GM23338 (cell line): ENCODE results near the gene MCTP1. TPM values are rescaled to one million over a fixed set of nuclear protein-coding genes. Genes with fewer than 3 reads are reported as not detected.

Experiments used
- ATAC-seq: fragments of 200-7000 bp; cut with Tn5 transposase; 3 replicates; pipeline ENCODE4 v1.9.1; 2020
- DNase-seq: peaks from one replicate; pipeline ENCODE4 v3.0.0-alpha.2; 2015; ENCODE audit warnings: low spot score
- H2AFZ ChIP-seq: fragments of 200-600 bp; sonication (generic); 2 replicates; pipeline ENCODE4 v1.8.0; 2016; ENCODE audit warnings: antibody characterized with exemption, mild to moderate bottlenecking, moderate library complexity
- H3F3A ChIP-seq: fragments of 200-600 bp; sonication (generic); replicated peaks from 2 replicates; pipeline ENCODE4 v1.8.0; 2017; ENCODE audit warnings: antibody characterized with exemption, mixed run types, low read depth
- H3K27ac ChIP-seq: fragments of 200-600 bp; sonication (generic); 2 replicates; pipeline ENCODE4 v1.6.1; 2016; ENCODE audit warnings: low read depth
- H3K27me3 ChIP-seq: fragments of 200-600 bp; sonication (generic); 2 replicates; pipeline ENCODE4 v1.8.0; 2016; ENCODE audit warnings: mild to moderate bottlenecking, mixed run types, moderate library complexity; ENCODE audit not compliant: insufficient read depth
- H3K36me3 ChIP-seq: fragments of 200-600 bp; sonication (generic); 2 replicates; pipeline ENCODE4 v1.8.0; 2016; ENCODE audit warnings: mild to moderate bottlenecking; ENCODE audit not compliant: insufficient read depth
- H3K4me1 ChIP-seq: fragments of 200-600 bp; sonication (generic); 2 replicates; pipeline ENCODE4 v1.8.0; 2016; ENCODE audit warnings: mild to moderate bottlenecking, moderate library complexity; ENCODE audit not compliant: insufficient read depth
- H3K4me2 ChIP-seq: fragments of 200-600 bp; sonication (generic); 2 replicates; pipeline ENCODE4 v1.7.1; 2017; ENCODE audit warnings: mixed run types
- H3K4me3 ChIP-seq: fragments of 200-600 bp; sonication (generic); 2 replicates; pipeline ENCODE4 v1.6.1; 2016; ENCODE audit warnings: mixed run types
- H3K79me2 ChIP-seq: fragments of 200-600 bp; sonication (generic); replicated peaks from 2 replicates; pipeline ENCODE4 v1.8.0; 2017; ENCODE audit warnings: mild to moderate bottlenecking; ENCODE audit not compliant: insufficient read depth
- H3K9me2 ChIP-seq: fragments of 200-600 bp; sonication (generic); 2 replicates; pipeline ENCODE4 v1.8.0; 2017; ENCODE audit not compliant: insufficient read depth
- H4K20me1 ChIP-seq: fragments of 200-600 bp; sonication (generic); replicated peaks from 2 replicates; pipeline ENCODE4 v1.8.0; 2017; ENCODE audit warnings: mild to moderate bottlenecking; ENCODE audit not compliant: insufficient read depth
- H3K27ac Mint-ChIP-seq: 2 replicates; pipeline ENCODE4 v1.8.0; 2020; ENCODE audit warnings: inconsistent platforms, mild to moderate bottlenecking, moderate library complexity, mixed read lengths
- H3K27me3 Mint-ChIP-seq: 3 replicates; pipeline ENCODE4 v1.8.0; 2022; ENCODE audit warnings: low read depth, mild to moderate bottlenecking, moderate library complexity, mixed read lengths, inconsistent platforms; ENCODE audit not compliant: insufficient read depth, poor library complexity
- H3K36me3 Mint-ChIP-seq: 3 replicates; pipeline ENCODE4 v1.8.0; 2021; ENCODE audit warnings: low read depth, mild to moderate bottlenecking, inconsistent platforms, moderate library complexity, mixed read lengths
- H3K4me1 Mint-ChIP-seq: 3 replicates; pipeline ENCODE4 v1.8.0; 2020; ENCODE audit warnings: mild to moderate bottlenecking, inconsistent platforms, mixed read lengths
- H3K4me3 Mint-ChIP-seq: 3 replicates; pipeline ENCODE4 v1.8.0; 2021; ENCODE audit warnings: moderate library complexity, mild to moderate bottlenecking, inconsistent platforms, mixed read lengths
- H3K9me3 Mint-ChIP-seq: 3 replicates; pipeline ENCODE4 v1.8.0; 2020; ENCODE audit warnings: moderate library complexity, mild to moderate bottlenecking, inconsistent platforms, mixed read lengths
- CREB1 ChIP-seq: fragments of 250-450 bp; sonication (Bioruptor Pico); IDR thresholded peaks from 2 replicates; pipeline ENCODE4 v1.5.0; 2020; ENCODE audit warnings: low read depth, mild to moderate bottlenecking, moderate library complexity
- ETS1 ChIP-seq: IDR thresholded peaks from 2 replicates; pipeline ENCODE4 v1.6.1; 2016; ENCODE audit warnings: antibody characterized with exemption
- POLR2AphosphoS5 ChIP-seq: IDR thresholded peaks from 2 replicates; pipeline ENCODE4 v1.6.1; 2016; ENCODE audit warnings: antibody characterized with exemption, low read depth
- STAT1 ChIP-seq: IDR thresholded peaks from one replicate; pipeline ENCODE4 v1.6.1; 2016; ENCODE audit warnings: antibody characterized with exemption; ENCODE audit not compliant: unreplicated experiment
- ZNF331 ChIP-seq: fragments of 250-450 bp; sonication (Bioruptor Pico); IDR thresholded peaks from 2 replicates; pipeline ENCODE4 v1.5.0; 2020; ENCODE audit warnings: low read depth, mild to moderate bottlenecking, moderate library complexity
- polyA plus RNA-seq: library from polyadenylated mRNA; unstranded; fragments of >200 nt; fragmentation: Nextera tagmentation; extraction: Ambion mirVana; gene quantifications from 2 replicates; pipeline ENCODE4 v1.2.1, GENCODE V29; 2016
- total RNA-seq: library from RNA; depleted of rRNA; stranded (reverse); fragments of >200 nt; shearing (Covaris generic); gene quantifications from 2 replicates; pipeline ENCODE4 v1.2.3, GENCODE V29; 2014
- TF ChIP-seq, protein P1 (sequence below), 2 experiments: fragments of 200-600 bp in 1 of 2; sonication (generic) in 1 of 2; conservative IDR thresholded peaks; 2 replicates each; pipeline versions ENCODE4 v1.5.1 to v1.6.1; 2016 to 2017; ENCODE audit warnings: antibody characterized with exemption in 2 of 2, low read depth in 2 of 2, mild to moderate bottlenecking in 2 of 2, moderate library complexity in 1 of 2

Gene MCTP1
- total and polyA plus RNA-seq, 2 experiments from 2014 or later, result 3.7 to 4.2 TPM

- no peak for TF ChIP-seq CREB1 (CRISPR knock-in tag)
- TF ChIP-seq, protein P1, sequence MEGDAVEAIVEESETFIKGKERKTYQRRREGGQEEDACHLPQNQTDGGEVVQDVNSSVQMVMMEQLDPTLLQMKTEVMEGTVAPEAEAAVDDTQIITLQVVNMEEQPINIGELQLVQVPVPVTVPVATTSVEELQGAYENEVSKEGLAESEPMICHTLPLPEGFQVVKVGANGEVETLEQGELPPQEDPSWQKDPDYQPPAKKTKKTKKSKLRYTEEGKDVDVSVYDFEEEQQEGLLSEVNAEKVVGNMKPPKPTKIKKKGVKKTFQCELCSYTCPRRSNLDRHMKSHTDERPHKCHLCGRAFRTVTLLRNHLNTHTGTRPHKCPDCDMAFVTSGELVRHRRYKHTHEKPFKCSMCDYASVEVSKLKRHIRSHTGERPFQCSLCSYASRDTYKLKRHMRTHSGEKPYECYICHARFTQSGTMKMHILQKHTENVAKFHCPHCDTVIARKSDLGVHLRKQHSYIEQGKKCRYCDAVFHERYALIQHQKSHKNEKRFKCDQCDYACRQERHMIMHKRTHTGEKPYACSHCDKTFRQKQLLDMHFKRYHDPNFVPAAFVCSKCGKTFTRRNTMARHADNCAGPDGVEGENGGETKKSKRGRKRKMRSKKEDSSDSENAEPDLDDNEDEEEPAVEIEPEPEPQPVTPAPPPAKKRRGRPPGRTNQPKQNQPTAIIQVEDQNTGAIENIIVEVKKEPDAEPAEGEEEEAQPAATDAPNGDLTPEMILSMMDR (conservative IDR thresholded peaks at IDR 0.05; ENCODE audit: low read depth in 2 of 2), result peak; percentile 36 to 54
- no peak for TF ChIP-seq POLR2AphosphoS5
- TF ChIP-seq ZNF331 (CRISPR knock-in tag), result no peak
Measured at GRCh38 chr5:95238560-95239325, 46.2 kb downstream of the MCTP1 start.

GRCh38 chr5:95237324-95237723 is 47.6 kb downstream of the MCTP1 start:
- Mint-ChIP-seq H3K4me3 (no peak overlapping the region), H3K9me3 (0 out of 3 replicates have a peak, but pooled peaks cover 3% of the 10 kb centered on the region), H3K27ac (no peak overlapping the region), H3K27me3 (no peaks in the 10 kb centered on the region), H3K4me1 (peaks cover 10% of the 10 kb centered on the region; the same call in 2 of the 3 replicates), H3K36me3 (no peaks in the 10 kb centered on the region)
- Histone ChIP-seq H3K4me1 (no peaks in the 10 kb centered on the region; the same call in 1 of the 2 replicates), H3K36me3 (no peaks in the 10 kb centered on the region), H3K9me2 (no peaks in the 10 kb centered on the region), H3K4me3 (no peak overlapping the region), H2AFZ (no peak overlapping the region), H3K27me3 (no peaks in the 10 kb centered on the region), H3F3A (no peaks in the 10 kb centered on the region), H3K27ac (no peak overlapping the region), H3K79me2 (no peaks in the 10 kb centered on the region), H3K4me2 (no peak overlapping the region), H4K20me1 (no peaks in the 10 kb centered on the region)
- DNase-seq (no peak), ATAC-seq (peak; percentile 55)
- no peak for TF ChIP-seq ETS1
- no peak for TF ChIP-seq STAT1
- TF ChIP-seq CREB1 (CRISPR knock-in tag), result no peak
- TF ChIP-seq, protein P1 (conservative IDR thresholded peaks at IDR 0.05; ENCODE audit: low read depth in 2 of 2), result peak in 1 of 2 experiments; percentile 57; a peak in 2 of 4 replicates

More at GRCh38 chr5:95238560-95239325, 46.2 kb downstream of the MCTP1 start:
- Histone ChIP-seq H2AFZ (no peak overlapping the region), H4K20me1 (no peaks in the 10 kb centered on the region), H3K4me3 (no peak overlapping the region), H3K4me2 (no peak overlapping the region), H3K27me3 (no peaks in the 10 kb centered on the region), H3K79me2 (no peaks in the 10 kb centered on the region), H3K27ac (no peak overlapping the region), H3K9me2 (no peaks in the 10 kb centered on the region), H3F3A (no peaks in the 10 kb centered on the region), H3K4me1 (no peaks in the 10 kb centered on the region; the same call in 1 of the 2 replicates), H3K36me3 (no peaks in the 10 kb centered on the region)
- DNase-seq (no peak), ATAC-seq (no peak)
- H3K27me3 Mint-ChIP-seq, result no peaks in the 10 kb centered on the region
- no peaks in the 10 kb centered on the region; the same call in 2 of the 3 replicates for H3K36me3 Mint-ChIP-seq
- no peaks in the 10 kb centered on the region for H3K9me3 Mint-ChIP-seq
- H3K27ac Mint-ChIP-seq, result no peak overlapping the region
- peaks cover 8% of the 10 kb centered on the region; the same call in 2 of the 3 replicates for H3K4me1 Mint-ChIP-seq
- no peak overlapping the region for H3K4me3 Mint-ChIP-seq
